ENCODE data around the gene ATAD3C.

DNA sequence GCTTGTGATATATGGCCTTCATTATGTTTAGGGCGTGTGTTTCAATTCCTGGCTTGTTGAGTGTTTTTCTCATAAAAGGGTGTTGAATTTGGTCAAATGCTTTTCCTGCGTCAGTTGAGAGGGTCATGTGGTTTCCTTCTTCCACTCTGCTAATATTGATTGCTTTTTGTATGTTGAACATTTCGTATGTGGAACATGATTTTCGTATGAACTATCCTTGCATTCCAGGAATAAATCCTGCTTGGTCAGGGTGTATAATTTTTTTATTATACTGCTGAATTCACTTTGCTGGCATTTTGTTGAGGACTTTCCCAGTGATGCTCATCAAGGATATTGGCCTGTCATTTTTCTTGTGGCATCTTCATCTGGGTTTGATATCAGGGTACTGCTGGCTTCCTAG is 57.8 kb downstream of the ATAD3C start:
- TF ChIP-seq ZNF112 (tag by site-specific recombination; IDR thresholded peaks at IDR 0.05) (no peak), ZNF175 (tag by site-specific recombination; IDR thresholded peaks at IDR 0.05) (no peak)
- TF ChIP-seq, protein P1, sequence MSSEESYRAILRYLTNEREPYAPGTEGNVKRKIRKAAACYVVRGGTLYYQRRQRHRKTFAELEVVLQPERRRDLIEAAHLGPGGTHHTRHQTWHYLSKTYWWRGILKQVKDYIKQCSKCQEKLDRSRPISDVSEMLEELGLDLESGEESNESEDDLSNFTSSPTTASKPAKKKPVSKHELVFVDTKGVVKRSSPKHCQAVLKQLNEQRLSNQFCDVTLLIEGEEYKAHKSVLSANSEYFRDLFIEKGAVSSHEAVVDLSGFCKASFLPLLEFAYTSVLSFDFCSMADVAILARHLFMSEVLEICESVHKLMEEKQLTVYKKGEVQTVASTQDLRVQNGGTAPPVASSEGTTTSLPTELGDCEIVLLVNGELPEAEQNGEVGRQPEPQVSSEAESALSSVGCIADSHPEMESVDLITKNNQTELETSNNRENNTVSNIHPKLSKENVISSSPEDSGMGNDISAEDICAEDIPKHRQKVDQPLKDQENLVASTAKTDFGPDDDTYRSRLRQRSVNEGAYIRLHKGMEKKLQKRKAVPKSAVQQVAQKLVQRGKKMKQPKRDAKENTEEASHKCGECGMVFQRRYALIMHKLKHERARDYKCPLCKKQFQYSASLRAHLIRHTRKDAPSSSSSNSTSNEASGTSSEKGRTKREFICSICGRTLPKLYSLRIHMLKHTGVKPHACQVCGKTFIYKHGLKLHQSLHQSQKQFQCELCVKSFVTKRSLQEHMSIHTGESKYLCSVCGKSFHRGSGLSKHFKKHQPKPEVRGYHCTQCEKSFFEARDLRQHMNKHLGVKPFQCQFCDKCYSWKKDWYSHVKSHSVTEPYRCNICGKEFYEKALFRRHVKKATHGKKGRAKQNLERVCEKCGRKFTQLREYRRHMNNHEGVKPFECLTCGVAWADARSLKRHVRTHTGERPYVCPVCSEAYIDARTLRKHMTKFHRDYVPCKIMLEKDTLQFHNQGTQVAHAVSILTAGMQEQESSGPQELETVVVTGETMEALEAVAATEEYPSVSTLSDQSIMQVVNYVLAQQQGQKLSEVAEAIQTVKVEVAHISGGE (tag by site-specific recombination; conservative IDR thresholded peaks at IDR 0.05; ENCODE audit: low read depth): no peak
- TF ChIP-seq, protein P2, sequence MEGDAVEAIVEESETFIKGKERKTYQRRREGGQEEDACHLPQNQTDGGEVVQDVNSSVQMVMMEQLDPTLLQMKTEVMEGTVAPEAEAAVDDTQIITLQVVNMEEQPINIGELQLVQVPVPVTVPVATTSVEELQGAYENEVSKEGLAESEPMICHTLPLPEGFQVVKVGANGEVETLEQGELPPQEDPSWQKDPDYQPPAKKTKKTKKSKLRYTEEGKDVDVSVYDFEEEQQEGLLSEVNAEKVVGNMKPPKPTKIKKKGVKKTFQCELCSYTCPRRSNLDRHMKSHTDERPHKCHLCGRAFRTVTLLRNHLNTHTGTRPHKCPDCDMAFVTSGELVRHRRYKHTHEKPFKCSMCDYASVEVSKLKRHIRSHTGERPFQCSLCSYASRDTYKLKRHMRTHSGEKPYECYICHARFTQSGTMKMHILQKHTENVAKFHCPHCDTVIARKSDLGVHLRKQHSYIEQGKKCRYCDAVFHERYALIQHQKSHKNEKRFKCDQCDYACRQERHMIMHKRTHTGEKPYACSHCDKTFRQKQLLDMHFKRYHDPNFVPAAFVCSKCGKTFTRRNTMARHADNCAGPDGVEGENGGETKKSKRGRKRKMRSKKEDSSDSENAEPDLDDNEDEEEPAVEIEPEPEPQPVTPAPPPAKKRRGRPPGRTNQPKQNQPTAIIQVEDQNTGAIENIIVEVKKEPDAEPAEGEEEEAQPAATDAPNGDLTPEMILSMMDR (tag by site-specific recombination; IDR thresholded peaks at IDR 0.05): no peak

Measured in HEK293 (cell line).